GM18511 (cell line): ENCODE measurements around the gene RBM11.
"Not testable (repeated sequence)": the region's sequence is repeated elsewhere in the genome, so short reads cannot be mapped to it uniquely, and the experiment has no call there.

Experiments used
- ATAC-seq: cut with Tn5 transposase; IDR thresholded peaks from one replicate; pipeline ENCODE4 v1.9.1; 2021; ENCODE audit warnings: mild to moderate bottlenecking, moderate library complexity; ENCODE audit not compliant: unreplicated experiment

The RBM11 gene

GRCh38 chr21:14215971-14216641 is at the start of gene RBM11:
RBM11 (plus strand) TSS chr21:14216157; CDS start chr21:14216187, 30 bp downstream.
- peak; percentile 97 for ATAC-seq

GRCh38 chr21:14166463-14167223 is 49.3 kb upstream of the RBM11 start:
- not testable (repeated sequence) for ATAC-seq

DNA sequence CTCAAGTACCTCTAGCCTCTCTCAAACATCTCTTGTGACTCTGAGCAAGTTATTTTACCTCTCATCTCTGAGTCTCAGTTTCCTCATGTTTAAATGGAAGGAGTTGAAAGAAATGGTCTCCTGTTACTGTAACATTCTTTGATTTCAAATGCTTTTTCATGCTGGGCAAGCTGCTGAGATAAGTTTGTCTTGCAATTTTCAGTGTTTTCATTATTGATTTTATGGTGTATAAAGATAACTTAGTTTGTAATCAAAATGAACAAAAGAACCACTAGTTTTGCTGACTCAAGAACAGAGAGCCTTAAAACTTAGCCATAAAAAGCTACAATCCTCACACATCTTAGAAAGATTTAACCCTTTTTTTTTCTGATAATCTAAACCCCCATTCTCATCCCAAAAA is 9.7 kb upstream of the RBM11 start:
- no peak for ATAC-seq

- no peak for ATAC-seq
Observed at GRCh38 chr21:14210738-14211137, 5.2 kb upstream of the RBM11 start, which contains the start of gene LIPI. LIPI (minus strand) TSS chr21:14210955; CDS start chr21:14210845, 110 bp downstream.

DNA sequence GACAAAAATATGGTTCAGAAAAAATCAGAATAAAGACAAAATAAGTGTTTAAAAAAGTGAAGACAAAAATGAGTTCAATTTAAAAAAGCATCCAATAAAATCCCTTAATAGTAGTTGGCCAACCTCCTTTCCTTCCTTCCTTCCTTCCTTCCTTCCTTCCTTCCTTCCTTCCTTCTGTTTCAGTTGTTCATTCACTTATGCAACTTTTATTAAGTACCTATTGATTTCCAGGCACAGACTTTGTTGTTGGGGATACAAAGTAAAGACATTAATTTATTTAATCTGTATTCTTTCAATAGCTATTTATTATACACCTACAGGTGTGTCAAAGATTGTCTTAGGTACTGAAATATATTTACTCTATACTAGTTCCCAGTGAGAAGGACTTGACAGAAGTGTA is 2.8 kb upstream of the RBM11 start:
- ATAC-seq: no peak

- ATAC-seq: no peak
Observed at GRCh38 chr21:14223365-14223764, 7.4 kb downstream of the RBM11 start.

DNA sequence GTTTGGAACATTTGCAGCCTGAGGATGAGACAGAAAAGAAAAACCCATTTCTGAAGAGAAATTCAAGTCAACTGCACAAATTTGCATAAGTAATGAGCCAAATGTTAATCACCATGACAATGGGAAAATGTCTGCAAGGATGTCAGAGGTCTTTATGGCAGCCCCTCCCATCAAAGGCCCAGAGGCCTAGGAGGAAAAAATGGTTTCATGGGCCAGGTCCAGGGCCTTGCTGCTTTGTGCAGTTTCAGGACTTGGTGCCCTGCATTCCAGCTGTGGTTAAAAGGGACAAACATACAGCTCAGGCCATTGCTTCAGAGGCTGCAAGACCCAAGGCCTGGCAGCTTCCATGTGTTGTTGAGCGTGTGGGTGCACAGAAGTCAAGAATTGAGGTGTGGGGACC is 13.4 kb downstream of the RBM11 start:
- no peak for ATAC-seq

- ATAC-seq: no peak
Observed at GRCh38 chr21:14235101-14235500, 19.1 kb downstream of the RBM11 start.

GRCh38 chr21:14236180-14236579 is 20.2 kb downstream of the RBM11 start:
- ATAC-seq: no peak

DNA sequence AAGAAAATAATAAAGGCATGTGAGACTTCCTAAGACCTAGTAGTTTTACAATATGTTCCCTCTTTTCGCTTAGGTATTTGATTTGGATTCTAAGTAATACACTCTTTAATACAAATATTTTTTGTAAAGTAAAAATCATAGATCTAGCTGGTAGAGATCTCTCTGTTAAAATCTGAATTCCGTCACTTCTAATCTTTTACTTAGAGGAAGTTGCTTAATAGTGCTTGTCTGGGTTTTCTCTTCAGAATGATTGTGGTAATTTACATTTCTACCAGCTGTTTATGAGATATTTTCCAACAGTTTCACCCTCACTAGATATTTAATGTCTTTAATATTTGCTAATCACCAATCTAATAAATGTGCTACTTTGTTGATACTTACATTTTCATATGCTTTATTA is 23.3 kb downstream of the RBM11 start:
- no peak for ATAC-seq

- no peak for ATAC-seq
Observed at GRCh38 chr21:14241297-14241696, 25.3 kb downstream of the RBM11 start.

- ATAC-seq: no peak
Observed at GRCh38 chr21:14243461-14243860, 27.5 kb downstream of the RBM11 start.

DNA sequence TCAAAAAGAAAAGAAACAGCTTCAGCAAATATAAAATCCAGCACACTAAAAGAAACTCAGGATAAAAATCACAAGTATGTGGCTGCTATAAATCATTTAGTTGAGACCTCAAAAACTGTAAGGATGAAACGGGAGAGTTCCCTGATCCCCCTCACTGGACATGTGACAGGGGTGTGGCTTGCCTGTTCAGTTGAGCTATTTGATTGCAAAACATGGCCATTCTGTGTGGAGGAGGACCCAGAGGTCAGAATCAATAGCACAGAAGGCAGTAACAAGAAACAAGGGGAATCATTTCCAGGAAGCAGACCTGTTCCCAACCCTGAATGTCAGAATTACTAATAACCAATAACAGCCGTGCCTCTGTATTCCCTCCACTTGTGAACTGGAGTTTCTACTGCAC is 27.9 kb downstream of the RBM11 start:
- no peak for ATAC-seq

DNA sequence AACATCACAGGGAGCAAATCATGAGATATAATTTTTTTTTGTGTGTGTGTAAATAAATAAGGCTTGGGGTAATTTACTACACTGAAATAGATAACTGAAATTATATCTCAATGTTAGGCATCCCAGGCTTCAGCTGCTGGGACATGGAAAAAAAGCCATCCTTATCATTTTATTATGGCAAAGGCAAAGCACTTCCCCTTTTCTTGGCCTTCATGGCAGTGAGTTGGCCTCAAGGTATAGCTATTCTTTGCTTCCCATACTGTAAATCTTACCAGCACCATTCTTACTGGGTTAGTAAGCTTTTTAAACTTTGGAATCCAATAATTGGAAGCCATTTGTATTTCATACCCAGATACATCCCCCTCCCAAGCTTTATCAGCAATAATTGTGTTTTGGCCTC is 29.0 kb downstream of the RBM11 start:
- ATAC-seq: no peak

- ATAC-seq: no peak
Observed at GRCh38 chr21:14245711-14246110, 29.8 kb downstream of the RBM11 start.

- no peak for ATAC-seq
Observed at GRCh38 chr21:14251336-14251735, 35.4 kb downstream of the RBM11 start.

DNA sequence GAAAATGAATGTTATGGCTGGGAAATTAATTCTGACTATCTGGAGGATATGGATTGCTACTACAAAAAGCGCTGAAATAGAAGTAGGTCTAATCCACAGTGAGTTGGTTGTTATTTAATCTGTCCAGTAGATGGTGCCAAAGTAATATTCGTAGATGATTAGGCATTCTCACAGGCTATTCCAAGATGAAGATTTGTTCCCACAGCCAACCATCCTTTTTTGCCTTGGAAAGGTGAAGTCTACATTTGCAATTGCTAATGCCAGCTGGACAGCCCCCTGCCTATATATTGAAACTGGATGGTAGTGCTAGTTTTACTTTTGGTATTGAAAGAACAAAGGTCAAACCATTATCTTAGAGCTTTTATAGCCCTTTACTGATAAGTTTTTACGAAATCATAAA is 43.8 kb downstream of the RBM11 start:
- peak; percentile 73 for ATAC-seq

GRCh38 chr21:14260174-14260764 is 44.3 kb downstream of the RBM11 start:
- no peak for ATAC-seq

DNA sequence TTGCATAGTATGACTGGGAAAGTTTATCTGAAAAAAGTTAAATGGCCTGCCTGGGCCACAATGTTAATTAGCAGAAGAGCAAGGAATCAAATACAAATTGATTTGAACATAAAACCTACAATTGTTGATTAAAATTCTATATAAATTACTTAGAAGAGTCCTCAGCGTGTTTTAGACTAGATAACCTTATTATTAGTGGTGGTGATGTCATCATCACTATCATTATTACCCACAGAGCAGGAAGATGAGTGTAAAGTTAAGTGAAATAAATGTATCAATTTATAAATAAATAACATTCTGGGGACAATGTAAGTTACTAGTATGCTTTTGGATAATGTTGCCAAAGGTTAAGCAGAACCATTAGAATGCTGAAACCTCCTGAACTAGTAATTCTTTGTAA is 46.1 kb downstream of the RBM11 start:
- no peak for ATAC-seq

GRCh38 chr21:14263879-14264278 is 47.9 kb downstream of the RBM11 start:
- no peak for ATAC-seq

DNA sequence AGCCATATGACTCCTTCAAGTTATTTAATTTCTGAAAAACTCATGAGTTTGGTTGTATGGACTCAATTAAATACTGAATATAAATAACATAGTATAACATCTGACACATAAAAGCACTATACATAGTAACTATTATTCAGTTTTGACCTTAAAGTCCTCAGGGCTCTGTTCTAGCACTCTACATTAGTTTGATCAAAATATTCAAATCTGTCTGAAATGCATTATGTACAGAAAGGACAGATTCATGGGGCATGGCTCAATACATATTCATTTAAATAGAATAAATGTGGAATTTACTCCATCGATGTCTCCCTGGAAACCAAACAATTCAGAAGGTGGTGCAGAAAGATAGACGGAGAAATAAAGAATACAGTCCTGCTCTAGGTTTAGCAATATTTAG is 49.1 kb downstream of the RBM11 start:
- ATAC-seq: no peak

DNA sequence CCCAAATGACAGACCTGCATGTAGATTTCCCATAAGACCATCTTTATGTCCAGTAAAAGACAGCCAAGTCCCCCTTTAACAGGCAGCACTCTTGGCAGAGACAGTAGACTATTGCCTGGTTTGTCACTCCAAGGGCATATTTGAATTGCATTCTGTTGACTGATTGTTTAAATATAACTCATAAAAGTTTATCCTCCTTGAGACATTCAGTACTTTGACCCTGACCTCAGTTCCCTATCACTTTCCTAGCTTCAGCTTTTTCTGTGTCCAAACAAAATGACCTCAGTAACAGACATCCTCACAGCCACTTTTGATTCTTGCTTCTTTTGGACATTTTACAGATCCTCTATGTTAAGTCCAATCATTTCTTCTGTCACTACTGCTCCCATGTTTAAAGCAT is 51.1 kb downstream of the RBM11 start:
- ATAC-seq: no peak
